SK-N-SH (cell line): ENCODE results near the gene RASGEF1C. TPM values are rescaled to one million over a fixed set of nuclear protein-coding genes. Genes with fewer than 3 reads are reported as not detected.

Experiments used
- CTCF ChIA-PET: fragments of 300-600, 350-600 bp; formaldehyde crosslinking; extraction: SDS; loops from one replicate; lab custom pipeline; 2021; lab: Yijun Ruan, JAX
- POLR2A ChIA-PET: fragments of 350-600 bp; sonication (Branson Sonifier 250); formaldehyde crosslinking; extraction: SDS; loops from one replicate; lab custom pipeline; 2020; ENCODE audit warnings: antibody characterized with exemption, inconsistent platforms; lab: Yijun Ruan, JAX
- DNase-seq: peaks from one replicate; pipeline ENCODE4 v3.0.0; 2012
- H2AFZ ChIP-seq: fragments of 200-600 bp; sonication (generic); 2 replicates; pipeline ENCODE4 v1.8.1; 2016; ENCODE audit warnings: antibody characterized with exemption, mild to moderate bottlenecking, low read depth
- H3F3A ChIP-seq: fragments of 200-600 bp; sonication (generic); replicated peaks from 2 replicates; pipeline ENCODE3; 2016; ENCODE audit warnings: antibody characterized with exemption, mild to moderate bottlenecking; ENCODE audit not compliant: insufficient read depth
- H3K27ac ChIP-seq, 2 experiments: fragments of 200-500 bp in 1 of 2; fragments of 200-600 bp in 1 of 2; sonication (Bioruptor generic) in 1 of 2; sonication (generic), shearing (Covaris generic) in 1 of 2; 2 replicates each; pipeline versions ENCODE4 v1.5.1 to v1.6.1; 2014 to 2016; ENCODE audit warnings: low read depth in 2 of 2, inconsistent platforms in 1 of 2, low read length in 1 of 2, mild to moderate bottlenecking in 1 of 2, mixed read lengths in 1 of 2
- H3K27me3 ChIP-seq: fragments of 200-600 bp; sonication (generic), shearing (Covaris generic); 2 replicates; pipeline ENCODE4 v1.6.1; 2016; ENCODE audit warnings: mixed run types; ENCODE audit not compliant: insufficient read depth
- H3K36me3 ChIP-seq, 2 experiments: fragments of 200-500 bp in 1 of 2; fragments of 200-600 bp in 1 of 2; sonication (Bioruptor generic) in 1 of 2; sonication (generic) in 1 of 2; replicated peaks in 1 of 2; 2 replicates each; pipeline versions ENCODE3 to v1.5.1; 2014 to 2016; ENCODE audit warnings: low read length in 1 of 2, mild to moderate bottlenecking in 1 of 2; ENCODE audit not compliant: insufficient read depth in 2 of 2, control insufficient read depth in 1 of 2
- H3K4me1 ChIP-seq, 2 experiments: fragments of 200-500 bp in 1 of 2; fragments of 200-600 bp in 1 of 2; sonication (Bioruptor generic) in 1 of 2; sonication (generic), shearing (Covaris generic) in 1 of 2; 2 replicates each; pipeline versions ENCODE4 v1.5.1 to v1.6.1; 2014 to 2016; ENCODE audit warnings: low read depth in 1 of 2, low read length in 1 of 2, mixed run types in 1 of 2; ENCODE audit not compliant: insufficient read depth in 2 of 2, control insufficient read depth in 1 of 2
- H3K4me2 ChIP-seq: fragments of 200-600 bp; sonication (generic), shearing (Covaris generic); 2 replicates; pipeline ENCODE4 v1.6.1; 2017; ENCODE audit warnings: mixed run types
- H3K4me3 ChIP-seq, 2 experiments: fragments of 200-500 bp in 1 of 2; fragments of 200-600 bp in 1 of 2; sonication (Bioruptor generic) in 1 of 2; sonication (generic), shearing (Covaris generic) in 1 of 2; 2 replicates each; pipeline versions ENCODE4 v1.5.1 to v1.8.1; 2014 to 2016; ENCODE audit warnings: low read depth in 2 of 2, inconsistent platforms in 1 of 2, low read length in 1 of 2, mild to moderate bottlenecking in 1 of 2, mixed read lengths in 1 of 2, moderate library complexity in 1 of 2
- H3K79me2 ChIP-seq: fragments of 200-600 bp; sonication (generic); 2 replicates; pipeline ENCODE4 v1.8.1; 2017; ENCODE audit warnings: mild to moderate bottlenecking; ENCODE audit not compliant: insufficient read depth
- H3K9ac ChIP-seq: fragments of 200-600 bp; sonication (generic); 2 replicates; pipeline ENCODE4 v1.6.1; 2017; ENCODE audit warnings: mixed run types
- H3K9me2 ChIP-seq: fragments of 200-600 bp; sonication (generic); 2 replicates; pipeline ENCODE4 v1.6.1; 2017; ENCODE audit warnings: mixed run types
- H3K9me3 ChIP-seq: fragments of 200-600 bp; sonication (generic); 2 replicates; pipeline ENCODE4 v1.6.1; 2017; ENCODE audit warnings: mixed run types, mild to moderate bottlenecking, moderate library complexity
- H4K20me1 ChIP-seq: fragments of 200-600 bp; sonication (generic); 2 replicates; pipeline ENCODE4 v1.6.1; 2017; ENCODE audit warnings: mild to moderate bottlenecking, mixed run types; ENCODE audit not compliant: insufficient read depth
- CTCF ChIP-seq: fragments of 200-600 bp; sonication (generic); IDR thresholded peaks from 2 replicates; pipeline ENCODE4 v1.6.1; 2017; ENCODE audit warnings: antibody characterized with exemption, mild to moderate bottlenecking, moderate library complexity
- EP300 ChIP-seq, 2 experiments: IDR thresholded peaks; 2 replicates each; pipeline versions ENCODE4 v1.4.0 to v1.6.1; 2012; ENCODE audit warnings: borderline replicate concordance in 1 of 2, low read depth in 1 of 2, low read length in 1 of 2
- EZH2phosphoT487 ChIP-seq: fragments of 200-600 bp; sonication (generic); IDR thresholded peaks from 2 replicates; pipeline ENCODE4 v1.6.1; 2017; ENCODE audit warnings: low read depth, mixed run types, mild to moderate bottlenecking, antibody characterized with exemption, moderate library complexity, borderline replicate concordance
- FOSL2 ChIP-seq: IDR thresholded peaks from 2 replicates; pipeline ENCODE4 v1.4.0; 2012; ENCODE audit warnings: low read depth, mild to moderate bottlenecking, moderate library complexity, borderline replicate concordance
- FOXM1 ChIP-seq: IDR thresholded peaks from 2 replicates; pipeline ENCODE4 v1.4.0; 2012; ENCODE audit warnings: low read depth, mild to moderate bottlenecking
- IRF3 ChIP-seq: fragments of 150-350 bp; IDR thresholded peaks from 2 replicates; pipeline ENCODE4 v1.6.1; 2016; ENCODE audit warnings: mild to moderate bottlenecking, low read depth, low read length
- JUND ChIP-seq: IDR thresholded peaks from 2 replicates; pipeline ENCODE4 v1.4.0; 2012
- MEF2A ChIP-seq: IDR thresholded peaks from 2 replicates; pipeline ENCODE4 v1.4.0; 2012; ENCODE audit warnings: low read depth, borderline replicate concordance
- NRF1 ChIP-seq: IDR thresholded peaks from 2 replicates; pipeline ENCODE4 v1.6.1; 2012; ENCODE audit warnings: low read depth, mild to moderate bottlenecking, low read length
- PBX3 ChIP-seq: IDR thresholded peaks from 2 replicates; pipeline ENCODE4; 2012
- POLR2AphosphoS5 ChIP-seq: IDR thresholded peaks from 2 replicates; pipeline ENCODE4 v1.6.1; 2012; ENCODE audit warnings: low read depth, low read length
- RAD21 ChIP-seq: IDR thresholded peaks from 2 replicates; pipeline ENCODE4 v1.6.1; 2012; ENCODE audit warnings: mild to moderate bottlenecking, low read length
- RFX5 ChIP-seq: IDR thresholded peaks from 2 replicates; pipeline ENCODE4 v1.6.1; 2012; ENCODE audit warnings: mild to moderate bottlenecking, improper control_type of control experiment, low read length
- SMC3 ChIP-seq: IDR thresholded peaks from 2 replicates; pipeline ENCODE4 v1.6.1; 2012; ENCODE audit warnings: low read depth, low read length, improper control_type of control experiment
- USF1 ChIP-seq: IDR thresholded peaks from 2 replicates; pipeline ENCODE4 v1.4.0; 2012; ENCODE audit warnings: low read depth, borderline replicate concordance
- USF2 ChIP-seq: fragments of 150-350 bp; IDR thresholded peaks from 2 replicates; pipeline ENCODE4 v1.6.1; 2017; ENCODE audit warnings: antibody characterized with exemption, low read length, low read depth, borderline replicate concordance
- ZBTB33 ChIP-seq: IDR thresholded peaks from 2 replicates; pipeline ENCODE4 v1.4.0; 2012; ENCODE audit warnings: low read depth, borderline replicate concordance
- WGBS: methylation state at CpG from one replicate; pipeline ENCODE4 v1.1.6; 2017; ENCODE audit warnings: low lambda C conversion rate; 5-methylcytosine and 5-hydroxymethylcytosine counted together
- polyA plus RNA-seq, 3 experiments: library from polyadenylated mRNA; depleted of rRNA; stranded (reverse); fragments of >200 nt; gene quantifications; 2 replicates each; pipeline ENCODE4 v1.2.3, GENCODE V29; 2012

The RASGEF1C gene
- polyA plus RNA-seq (2012; rRNA removed), result not detected in 2 replicates
- not detected in 2 replicates for polyA plus RNA-seq (2012; cell fraction: cytosol; rRNA removed)
- polyA plus RNA-seq (2012; cell fraction: nucleus; rRNA removed), result not detected in 2 replicates

- Histone ChIP-seq H3K9me3 (no peaks in the 10 kb centered on the region), H3K79me2 (no peaks in the 10 kb centered on the region), H4K20me1 (no peaks in the 10 kb centered on the region), H3K4me3 (peak within 1 kb of the TSS; percentile 23 to 48; a peak in 3 of 4 replicates), H3K9ac (no peak within 1 kb of the TSS), H3F3A (no peaks in the 10 kb centered on the region), H3K4me1 (peaks cover 0 to 19% of the 10 kb centered on the region in 2 experiments; a peak in 1 of 4 replicates), H3K27me3 (no peaks in the 10 kb centered on the region; the same call in 1 of the 2 replicates), H2AFZ (no peak within 1 kb of the TSS), H3K4me2 (peak within 1 kb of the TSS; percentile 71), H3K27ac (no peak within 1 kb of the TSS), H3K9me2 (no peaks in the 10 kb centered on the region), H3K36me3 (no peaks in the 10 kb centered on the region)
- peak; percentile 97 for DNase-seq
- CTCF ChIA-PET, result interaction anchor here (0.5 to 4.9 kb wide), 46 partner anchors 8 to 355 kb away, joined by 3 to 69 read pairs (median 5); no protein-coding TSS in a partner anchor
- TF ChIP-seq RAD21, result peak; percentile 41
- no peak for TF ChIP-seq MEF2A
- peak; percentile 47; the same call in 1 of the 2 replicates for TF ChIP-seq SMC3
- POLR2A ChIA-PET, result no interaction called here
- WGBS, result 0% methylated on average over 1 of the region's 55 CpGs
Observed at GRCh38 chr5:180209137-180209581, at the start of gene RASGEF1C. Gene RASGEF1C (minus strand): TSS chr5:180209211. CDS start chr5:180138052, 71,159 bp downstream.

- no peak overlapping the region for H2AFZ ChIP-seq
- 95% methylated on average over 23 of the region's 24 CpGs for WGBS
- H3K9ac ChIP-seq, result no peak overlapping the region
- ChIA-PET CTCF (no interaction called here), POLR2A (no interaction called here)
- H3K4me3 ChIP-seq, result peak overlapping the region in 1 of 2 experiments; percentile 6; a peak in 1 of 4 replicates
- no peak for DNase-seq
- H3F3A ChIP-seq, result no peaks in the 10 kb centered on the region
- no peaks in the 10 kb centered on the region for H4K20me1 ChIP-seq
- H3K27me3 ChIP-seq, result no peaks in the 10 kb centered on the region
- peaks cover 0 to 2% of the 10 kb centered on the region in 2 experiments; a peak in 1 of 4 replicates for H3K4me1 ChIP-seq
- H3K36me3 ChIP-seq, result peaks cover 21 to 60% of the 10 kb centered on the region in 2 experiments
- no peak overlapping the region for H3K27ac ChIP-seq
- peaks cover 30% of the 10 kb centered on the region; the same call in 1 of the 2 replicates for H3K9me3 ChIP-seq
- no peaks in the 10 kb centered on the region for H3K79me2 ChIP-seq
- H3K9me2 ChIP-seq, result no peaks in the 10 kb centered on the region
- H3K4me2 ChIP-seq, result no peak overlapping the region
- TF ChIP-seq EZH2phosphoT487, result no peak
- TF ChIP-seq FOXM1, result no peak
- no peak for TF ChIP-seq JUND
- TF ChIP-seq CTCF, result no peak
- no peak for TF ChIP-seq RAD21
- TF ChIP-seq EP300 (IDR thresholded peaks at IDR 0.05; ENCODE audit: borderline replicate concordance in 1 of 2, low read depth in 1 of 2, low read length in 1 of 2), result no peak
- TF ChIP-seq USF1, result no peak
- no peak for TF ChIP-seq POLR2AphosphoS5
- no peak for TF ChIP-seq FOSL2
- no peak for TF ChIP-seq PBX3
- TF ChIP-seq ZBTB33, result no peak
- TF ChIP-seq RFX5, result no peak
- no peak for TF ChIP-seq IRF3
- TF ChIP-seq USF2, result no peak
- TF ChIP-seq NRF1, result no peak
Observed at GRCh38 chr5:180253036-180253824, 44.2 kb upstream of the RASGEF1C start.
